ENCODE results near the gene ABHD12.
"Not testable (repeated sequence)": the region's sequence is repeated elsewhere in the genome, so short reads cannot be mapped to it uniquely, and the experiment has no call there.

ABHD12 gene

DNA sequence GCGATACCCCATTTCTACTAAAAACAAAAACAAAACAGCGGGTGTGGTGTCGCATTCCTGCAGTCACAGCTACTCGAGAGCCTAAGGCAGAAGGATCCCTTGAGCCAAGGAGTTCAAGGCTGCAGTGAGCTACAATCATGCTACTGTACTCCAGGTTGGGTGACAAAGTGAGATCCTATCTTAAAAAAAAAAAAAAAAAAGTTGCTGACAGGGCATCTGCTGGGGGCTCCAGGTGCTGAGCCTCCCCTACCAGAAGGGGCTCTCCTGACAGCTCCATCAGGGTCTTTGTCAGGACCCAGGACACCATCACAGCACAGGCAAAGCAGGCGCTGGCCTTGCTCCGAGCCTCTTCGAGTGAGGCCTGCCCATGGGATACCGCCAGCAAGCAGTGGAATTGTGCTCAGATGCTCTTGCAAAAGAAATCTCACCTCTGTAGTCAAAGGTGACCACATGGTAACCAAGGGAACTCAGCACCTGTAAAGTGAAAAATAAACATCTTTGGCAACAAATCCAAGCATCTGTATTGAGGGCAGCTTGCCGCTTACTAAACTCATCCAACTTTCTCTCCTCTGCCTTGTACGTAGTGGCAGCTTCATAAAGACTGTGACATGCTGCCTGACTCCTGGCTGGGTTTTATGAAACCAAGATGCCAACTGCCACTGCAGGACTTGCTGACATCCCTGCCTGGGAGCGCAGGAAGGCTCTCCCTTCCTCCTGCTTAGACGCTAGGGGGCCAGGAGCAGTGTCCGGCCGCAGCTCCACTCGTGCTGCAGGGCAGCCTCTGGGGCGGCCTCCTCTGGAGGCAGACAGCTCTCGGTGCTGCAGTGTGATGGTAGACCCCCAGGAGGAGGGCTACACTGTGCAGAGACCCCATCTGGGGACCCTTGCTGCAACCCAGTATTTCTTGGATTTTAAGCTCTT, 75.9 kb downstream of the ABHD12 start:
- no peak for DNase-seq (ENCODE audit: low read depth, low spot score)
- Histone ChIP-seq H3K27me3 (ENCODE audit: control insufficient read depth, insufficient read depth, low read length) (no peaks in the 10 kb centered on the region), H3K27ac (ENCODE audit: low read length) (no peak overlapping the region), H3K4me1 (ENCODE audit: control insufficient read depth, insufficient read depth, low read length) (no peaks in the 10 kb centered on the region), H3K9me3 (ENCODE audit: control insufficient read depth, insufficient read depth, low read length) (no peaks in the 10 kb centered on the region), H3K36me3 (ENCODE audit: control insufficient read depth, insufficient read depth, low read length) (no peaks in the 10 kb centered on the region; the same call in 1 of the 2 replicates), H3K4me3 (ENCODE audit: low read length) (no peak overlapping the region)
- WGBS (ENCODE audit: insufficient coverage, insufficient read length), result no CpG with 5 or more reads among the region's 17 CpGs

DNA sequence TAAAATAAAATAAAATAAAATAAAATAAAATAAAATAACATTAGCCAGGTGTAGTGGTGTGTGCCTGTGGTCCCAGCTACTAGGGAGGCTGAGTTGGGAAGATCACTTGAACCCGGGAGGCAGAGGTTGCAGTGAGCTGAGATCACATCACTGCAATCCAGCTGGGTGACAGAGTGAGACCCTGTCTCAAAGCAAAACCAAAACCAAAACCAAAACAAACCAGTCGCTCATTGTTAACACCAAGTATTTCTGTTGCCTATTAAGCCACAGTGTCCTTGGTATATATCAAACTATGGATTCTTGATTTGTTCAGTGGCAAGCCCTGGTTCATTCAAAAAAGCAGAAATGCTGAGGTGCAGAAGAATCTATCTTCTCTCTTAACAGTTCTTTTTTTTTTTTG, 77.0 kb downstream of the ABHD12 start:
- WGBS (ENCODE audit: insufficient coverage, insufficient read length), result no CpG with 5 or more reads among the region's 2 CpGs
- Histone ChIP-seq H3K4me3 (ENCODE audit: low read length) (no peak overlapping the region), H3K4me1 (ENCODE audit: control insufficient read depth, insufficient read depth, low read length) (no peaks in the 10 kb centered on the region), H3K27ac (ENCODE audit: low read length) (no peak overlapping the region), H3K36me3 (ENCODE audit: control insufficient read depth, insufficient read depth, low read length) (no peaks in the 10 kb centered on the region; the same call in 1 of the 2 replicates), H3K9me3 (ENCODE audit: control insufficient read depth, insufficient read depth, low read length) (no peaks in the 10 kb centered on the region), H3K27me3 (ENCODE audit: control insufficient read depth, insufficient read depth, low read length) (no peaks in the 10 kb centered on the region)
- no peak for DNase-seq (ENCODE audit: low read depth, low spot score)

DNA sequence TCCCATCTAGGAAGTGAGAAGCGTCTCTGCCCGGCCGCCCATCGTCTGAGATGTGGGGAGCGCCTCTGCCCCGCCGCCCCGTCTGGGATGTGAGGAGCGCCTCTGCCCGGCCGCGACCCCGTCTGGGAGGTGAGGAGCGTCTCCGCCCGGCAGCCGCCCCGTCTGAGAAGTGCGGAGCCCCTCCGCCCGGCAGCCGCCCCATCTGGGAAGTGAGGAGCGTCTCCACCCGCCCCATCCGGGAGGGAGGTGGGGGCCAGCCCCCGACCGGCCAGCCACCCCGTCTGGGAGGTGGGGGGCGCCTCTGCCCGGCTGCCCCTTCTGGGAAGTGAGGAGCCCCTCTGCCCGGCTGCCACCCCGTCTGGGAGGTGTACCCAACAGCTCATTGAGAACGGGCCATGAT, 77.9 kb downstream of the ABHD12 start:
- no CpG with 5 or more reads among the region's 33 CpGs for WGBS (ENCODE audit: insufficient coverage, insufficient read length)
- not testable (repeated sequence) for H3K4me1 ChIP-seq (ENCODE audit: control insufficient read depth, insufficient read depth, low read length)

DNA sequence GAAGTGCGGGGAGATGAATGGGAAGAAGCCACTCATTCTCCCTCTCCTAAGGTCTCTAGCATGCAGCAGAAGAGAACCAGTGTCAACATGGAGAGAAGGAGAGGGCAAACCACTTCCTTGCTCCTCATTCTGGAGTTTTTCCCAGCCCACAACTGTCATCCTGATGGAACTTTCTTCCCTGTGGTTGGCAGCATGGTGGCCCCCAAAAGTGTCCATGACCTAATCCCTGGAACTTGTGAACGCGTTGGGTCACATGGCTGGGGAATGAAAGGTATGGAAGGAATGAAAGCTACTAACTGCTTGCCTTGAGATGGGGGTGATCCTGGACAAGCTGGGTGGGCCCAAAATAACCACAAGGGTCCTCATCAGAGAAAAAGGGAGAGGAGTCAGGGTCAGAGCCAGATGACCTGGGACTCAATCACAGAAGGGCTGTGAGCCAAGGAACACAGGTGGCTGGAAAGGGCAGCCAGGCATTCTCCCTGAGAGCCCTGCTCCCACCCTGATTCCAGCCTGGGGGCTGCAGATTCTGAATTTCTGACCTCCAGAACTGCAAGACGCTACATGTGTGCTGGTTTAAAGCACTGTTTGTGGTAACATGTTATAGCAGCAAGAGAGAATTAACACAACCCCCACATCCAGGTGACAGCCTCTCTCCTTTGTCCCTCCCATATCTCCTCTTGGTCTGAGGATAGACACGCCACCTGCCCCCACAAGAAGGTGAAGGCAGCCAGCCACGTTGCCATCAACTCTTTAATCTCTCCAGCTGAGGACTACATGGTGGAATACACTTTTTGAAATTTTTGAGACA, 79.5 kb downstream of the ABHD12 start:
- H3K27me3 ChIP-seq (ENCODE audit: control insufficient read depth, insufficient read depth, low read length), result no peaks in the 10 kb centered on the region
- WGBS (ENCODE audit: insufficient coverage, insufficient read length), result no CpG with 5 or more reads among the region's 6 CpGs
- no peaks in the 10 kb centered on the region; the same call in 1 of the 2 replicates for H3K4me1 ChIP-seq (ENCODE audit: control insufficient read depth, insufficient read depth, low read length)
- no peak overlapping the region for H3K4me3 ChIP-seq (ENCODE audit: low read length)
- no peak for DNase-seq (ENCODE audit: low read depth, low spot score)
- H3K9me3 ChIP-seq (ENCODE audit: control insufficient read depth, insufficient read depth, low read length), result no peaks in the 10 kb centered on the region
- no peak overlapping the region for H3K27ac ChIP-seq (ENCODE audit: low read length)
- H3K36me3 ChIP-seq (ENCODE audit: control insufficient read depth, insufficient read depth, low read length), result peaks cover 2% of the 10 kb centered on the region

More for the DNA sequence above, 77.9 kb downstream of the ABHD12 start:
- H3K9me3 ChIP-seq (ENCODE audit: control insufficient read depth, insufficient read depth, low read length); DNase-seq (ENCODE audit: low read depth, low spot score); H3K4me3 ChIP-seq (ENCODE audit: low read length); H3K36me3 ChIP-seq (ENCODE audit: control insufficient read depth, insufficient read depth, low read length); H3K27ac ChIP-seq (ENCODE audit: low read length); H3K27me3 ChIP-seq (ENCODE audit: control insufficient read depth, insufficient read depth, low read length): not testable (repeated sequence)

DNA sequence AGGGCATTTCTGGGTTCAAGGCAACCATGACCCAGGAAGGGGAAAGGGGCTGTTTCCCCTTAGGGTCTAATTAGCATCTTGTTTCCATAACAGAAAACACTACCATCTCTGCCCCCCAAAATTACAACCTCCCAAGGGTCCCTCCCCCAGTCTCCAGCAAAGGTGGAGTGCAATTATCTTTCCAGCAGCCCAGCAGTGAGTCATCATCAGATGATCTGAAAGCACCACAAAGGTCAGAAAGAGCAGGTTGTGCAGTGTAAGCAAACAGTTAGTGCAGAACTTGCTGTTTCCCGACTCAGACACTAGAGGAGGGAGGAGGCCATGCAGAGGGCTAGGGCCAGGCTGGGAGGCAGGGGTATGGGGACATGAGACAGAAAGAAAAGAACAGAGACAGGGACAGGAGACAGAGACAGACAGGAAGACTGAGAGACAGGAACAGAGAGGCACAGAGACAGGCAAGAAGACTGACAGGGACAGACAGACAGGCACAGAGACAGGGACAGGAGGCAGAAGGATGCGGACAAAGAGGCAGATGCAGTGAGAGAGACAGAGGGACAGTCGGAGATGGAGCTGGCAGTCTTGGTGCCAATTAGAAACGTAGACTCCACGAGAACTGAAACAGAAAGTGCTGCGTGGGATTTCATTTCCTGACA, 80.2 kb downstream of the ABHD12 start:
- no peak overlapping the region for H3K27ac ChIP-seq (ENCODE audit: low read length)
- H3K4me3 ChIP-seq (ENCODE audit: low read length), result no peak overlapping the region
- H3K36me3 ChIP-seq (ENCODE audit: control insufficient read depth, insufficient read depth, low read length), result peaks cover 2% of the 10 kb centered on the region
- H3K4me1 ChIP-seq (ENCODE audit: control insufficient read depth, insufficient read depth, low read length), result no peaks in the 10 kb centered on the region; the same call in 1 of the 2 replicates
- no peaks in the 10 kb centered on the region for H3K27me3 ChIP-seq (ENCODE audit: control insufficient read depth, insufficient read depth, low read length)
- no peak for DNase-seq (ENCODE audit: low read depth, low spot score)
- H3K9me3 ChIP-seq (ENCODE audit: control insufficient read depth, insufficient read depth, low read length), result no peaks in the 10 kb centered on the region
- no CpG with 5 or more reads among the region's 6 CpGs for WGBS (ENCODE audit: insufficient coverage, insufficient read length)

DNA sequence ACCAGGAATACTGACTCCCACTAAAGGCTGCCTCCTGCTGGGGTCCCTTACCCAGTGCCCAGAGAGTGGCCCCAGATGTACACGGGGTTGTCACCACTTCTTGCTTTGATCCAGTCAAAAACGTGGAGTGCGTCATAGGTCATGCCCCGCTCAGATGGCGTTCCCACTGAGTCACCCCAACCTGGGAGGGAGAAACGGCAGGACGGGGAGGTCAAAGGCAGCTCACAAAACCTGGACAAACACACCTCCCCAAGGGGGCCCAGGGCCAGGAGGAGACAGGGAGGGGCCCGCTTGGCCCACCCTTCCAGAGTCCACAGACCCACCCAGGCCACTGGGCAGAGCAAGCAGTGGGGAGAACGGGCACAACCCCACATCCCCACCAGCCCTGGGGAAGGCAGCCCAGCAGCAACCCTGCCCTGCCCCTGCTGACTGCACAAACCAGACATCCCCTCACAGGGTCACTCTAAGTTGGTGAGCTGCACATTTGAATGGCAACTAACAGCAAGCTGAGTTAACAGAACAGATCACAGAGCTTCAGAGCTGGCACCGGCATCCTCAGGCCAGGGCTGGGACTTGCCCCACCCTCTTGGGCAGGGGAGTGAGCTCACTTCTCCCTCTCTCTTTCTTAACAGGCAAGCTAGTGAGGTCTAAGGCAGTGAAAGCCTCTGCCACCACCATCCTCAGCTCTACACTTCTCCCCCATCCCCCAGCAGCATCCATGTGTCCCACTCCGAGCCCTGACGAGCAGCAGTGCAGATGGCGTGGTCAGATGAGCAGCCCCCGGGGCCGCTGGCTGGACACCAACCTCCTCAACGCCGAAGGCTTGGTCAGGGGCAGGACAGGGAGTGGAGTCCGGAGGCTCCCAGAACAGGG, 81.0 kb downstream of the ABHD12 start:
- H3K9me3 ChIP-seq (ENCODE audit: control insufficient read depth, insufficient read depth, low read length), result no peaks in the 10 kb centered on the region
- H3K36me3 ChIP-seq (ENCODE audit: control insufficient read depth, insufficient read depth, low read length), result peaks cover 2% of the 10 kb centered on the region
- no peaks in the 10 kb centered on the region for H3K27me3 ChIP-seq (ENCODE audit: control insufficient read depth, insufficient read depth, low read length)
- no peak for DNase-seq (ENCODE audit: low read depth, low spot score)
- no peak overlapping the region for H3K27ac ChIP-seq (ENCODE audit: low read length)
- no CpG with 5 or more reads among the region's 18 CpGs for WGBS (ENCODE audit: insufficient coverage, insufficient read length)
- no peak overlapping the region for H3K4me3 ChIP-seq (ENCODE audit: low read length)
- H3K4me1 ChIP-seq (ENCODE audit: control insufficient read depth, insufficient read depth, low read length), result no peaks in the 10 kb centered on the region; the same call in 1 of the 2 replicates

DNA sequence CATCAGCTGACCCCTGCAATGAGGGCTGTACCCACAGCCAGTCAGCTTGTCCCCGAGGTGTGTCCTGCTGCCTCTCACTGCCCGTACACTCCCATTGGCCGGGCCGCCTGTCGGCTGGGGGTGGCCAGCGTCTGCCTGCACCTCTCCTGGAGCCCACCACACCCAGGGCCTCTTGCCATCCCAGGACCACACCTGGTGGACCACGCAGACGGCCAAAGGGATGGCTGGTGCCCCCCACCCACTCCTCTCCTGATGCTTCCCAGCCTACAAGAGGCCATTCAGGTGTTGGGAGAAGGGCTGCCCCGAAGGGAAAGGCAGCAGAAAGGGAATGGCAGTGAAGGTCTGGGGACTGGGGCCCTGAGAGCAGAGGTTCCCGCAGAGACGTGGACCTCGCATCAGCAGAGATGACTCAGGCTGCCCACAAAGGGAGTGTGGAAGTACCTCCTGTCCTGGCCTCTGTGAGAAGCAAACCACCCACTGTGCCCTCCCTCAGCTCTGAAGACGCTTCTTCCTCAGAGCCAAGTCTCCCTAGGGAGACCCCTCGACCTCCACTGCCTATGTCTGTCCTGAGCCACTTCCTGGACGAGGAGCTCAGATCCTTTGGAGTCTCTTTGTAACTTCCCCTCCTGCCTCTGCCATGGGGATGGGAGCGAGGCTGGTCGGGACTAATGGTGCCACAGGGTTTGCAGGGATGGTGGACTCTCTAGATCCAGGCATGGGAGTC, 81.8 kb downstream of the ABHD12 start:
- H3K4me3 ChIP-seq (ENCODE audit: low read length), result no peak overlapping the region
- peaks cover 2% of the 10 kb centered on the region; the same call in 1 of the 2 replicates for H3K36me3 ChIP-seq (ENCODE audit: control insufficient read depth, insufficient read depth, low read length)
- no peaks in the 10 kb centered on the region for H3K27me3 ChIP-seq (ENCODE audit: control insufficient read depth, insufficient read depth, low read length)
- WGBS (ENCODE audit: insufficient coverage, insufficient read length), result no CpG with 5 or more reads among the region's 17 CpGs
- no peaks in the 10 kb centered on the region; the same call in 1 of the 2 replicates for H3K4me1 ChIP-seq (ENCODE audit: control insufficient read depth, insufficient read depth, low read length)
- no peak for DNase-seq (ENCODE audit: low read depth, low spot score)
- no peak overlapping the region for H3K27ac ChIP-seq (ENCODE audit: low read length)
- H3K9me3 ChIP-seq (ENCODE audit: control insufficient read depth, insufficient read depth, low read length), result no peaks in the 10 kb centered on the region

DNA sequence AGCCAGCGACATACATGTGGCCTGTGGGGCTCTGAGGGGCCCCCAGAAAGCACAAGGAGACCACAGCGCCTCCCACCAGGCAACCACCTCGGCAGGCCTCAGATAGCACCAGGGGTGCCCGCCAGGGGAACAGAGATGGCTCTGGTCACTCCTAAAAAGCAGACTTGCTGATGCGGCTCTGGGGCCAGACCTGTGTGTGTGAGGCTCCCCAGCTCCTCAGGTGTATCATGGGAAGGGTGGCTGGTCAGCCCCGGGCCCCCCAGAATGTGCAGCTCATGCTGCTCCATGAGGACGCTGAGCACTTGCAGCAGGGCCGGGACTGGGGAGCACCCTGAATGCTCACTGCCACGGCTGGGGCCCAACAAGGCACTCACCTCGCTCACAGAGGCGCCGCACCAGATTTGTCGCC, 82.5 kb downstream of the ABHD12 start:
- Histone ChIP-seq H3K27ac (ENCODE audit: low read length) (no peak overlapping the region), H3K4me1 (ENCODE audit: control insufficient read depth, insufficient read depth, low read length) (no peaks in the 10 kb centered on the region; the same call in 1 of the 2 replicates)
- WGBS (ENCODE audit: insufficient coverage, insufficient read length), result no CpG with 5 or more reads among the region's 13 CpGs

More for the DNA sequence above, 82.5 kb downstream of the ABHD12 start:
- no peak for DNase-seq (ENCODE audit: low read depth, low spot score)
- no peak overlapping the region for H3K4me3 ChIP-seq (ENCODE audit: low read length)
- H3K9me3 ChIP-seq (ENCODE audit: control insufficient read depth, insufficient read depth, low read length), result no peaks in the 10 kb centered on the region
- H3K27me3 ChIP-seq (ENCODE audit: control insufficient read depth, insufficient read depth, low read length), result no peaks in the 10 kb centered on the region
- H3K36me3 ChIP-seq (ENCODE audit: control insufficient read depth, insufficient read depth, low read length), result peaks cover 5% of the 10 kb centered on the region
